ENCODE data around the gene COMMD9.
"Not testable (repeated sequence)": the region's sequence is repeated elsewhere in the genome, so short reads cannot be mapped to it uniquely, and the experiment has no call there.

Gene COMMD9

GRCh38 chr11:36289226-36289852 lies at the start of gene COMMD9:
Gene COMMD9 (minus strand): TSS chr11:36289424. CDS start chr11:36289412, 12 bp downstream.
- DNase-seq, result peak; percentile 96

- DNase-seq, result no peak
Observed at GRCh38 chr11:36333897-36334296, 44.7 kb upstream of the COMMD9 start.

DNA sequence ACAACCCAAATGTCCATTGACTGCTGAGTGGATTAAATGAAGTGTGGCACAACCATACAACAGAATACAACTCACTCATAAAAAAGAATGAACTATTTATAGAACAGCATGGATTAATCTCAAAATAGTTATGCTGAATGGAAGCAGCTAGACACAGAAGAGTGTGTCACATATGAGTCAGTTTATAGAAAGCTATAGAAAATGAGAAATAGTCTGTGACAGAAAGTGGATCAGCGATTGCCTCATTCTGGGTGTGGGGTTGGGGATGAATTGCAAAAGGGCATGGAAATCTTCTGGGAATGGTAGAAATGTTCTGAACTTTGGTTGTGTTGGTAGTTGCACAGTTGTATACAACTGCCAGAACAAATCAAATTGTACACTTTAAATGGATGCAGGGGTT lies 44.2 kb upstream of the COMMD9 start:
- DNase-seq, result no peak

- DNase-seq, result no peak
Observed at GRCh38 chr11:36330411-36330810, 41.2 kb upstream of the COMMD9 start.

DNA sequence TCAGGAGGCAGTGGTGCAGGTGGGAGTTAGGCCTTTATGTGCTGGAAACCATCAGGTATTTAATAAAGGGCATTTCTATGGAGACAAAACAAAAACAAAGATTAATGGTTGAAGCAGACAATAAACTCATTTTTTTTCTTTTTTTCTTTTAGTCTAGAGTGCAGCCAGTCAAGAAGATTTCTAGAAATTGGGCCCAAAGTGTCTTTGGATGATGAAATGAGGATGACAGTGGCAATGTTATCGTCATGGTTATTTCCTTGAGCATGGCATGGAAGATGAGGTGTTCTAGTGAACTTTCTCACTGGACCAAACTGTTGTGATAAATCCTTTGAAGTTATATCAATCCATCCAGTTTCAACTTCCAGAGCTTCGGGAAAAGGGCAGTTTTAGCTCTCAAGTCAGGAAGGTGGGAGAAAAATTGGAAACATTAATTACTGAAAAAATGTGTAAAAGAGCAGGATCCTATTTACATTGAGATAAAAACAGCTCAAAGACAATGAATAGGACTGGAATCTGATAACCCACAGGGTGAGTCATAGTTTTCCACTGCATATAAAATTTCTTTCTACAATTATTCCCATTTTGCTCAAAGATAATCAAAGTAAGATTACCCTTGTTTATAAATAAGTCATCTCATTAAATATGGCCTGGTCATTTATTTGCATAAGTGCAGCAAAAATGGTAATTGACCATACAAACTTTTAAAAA lies 39.9 kb upstream of the COMMD9 start:
- DNase-seq, result no peak

DNA sequence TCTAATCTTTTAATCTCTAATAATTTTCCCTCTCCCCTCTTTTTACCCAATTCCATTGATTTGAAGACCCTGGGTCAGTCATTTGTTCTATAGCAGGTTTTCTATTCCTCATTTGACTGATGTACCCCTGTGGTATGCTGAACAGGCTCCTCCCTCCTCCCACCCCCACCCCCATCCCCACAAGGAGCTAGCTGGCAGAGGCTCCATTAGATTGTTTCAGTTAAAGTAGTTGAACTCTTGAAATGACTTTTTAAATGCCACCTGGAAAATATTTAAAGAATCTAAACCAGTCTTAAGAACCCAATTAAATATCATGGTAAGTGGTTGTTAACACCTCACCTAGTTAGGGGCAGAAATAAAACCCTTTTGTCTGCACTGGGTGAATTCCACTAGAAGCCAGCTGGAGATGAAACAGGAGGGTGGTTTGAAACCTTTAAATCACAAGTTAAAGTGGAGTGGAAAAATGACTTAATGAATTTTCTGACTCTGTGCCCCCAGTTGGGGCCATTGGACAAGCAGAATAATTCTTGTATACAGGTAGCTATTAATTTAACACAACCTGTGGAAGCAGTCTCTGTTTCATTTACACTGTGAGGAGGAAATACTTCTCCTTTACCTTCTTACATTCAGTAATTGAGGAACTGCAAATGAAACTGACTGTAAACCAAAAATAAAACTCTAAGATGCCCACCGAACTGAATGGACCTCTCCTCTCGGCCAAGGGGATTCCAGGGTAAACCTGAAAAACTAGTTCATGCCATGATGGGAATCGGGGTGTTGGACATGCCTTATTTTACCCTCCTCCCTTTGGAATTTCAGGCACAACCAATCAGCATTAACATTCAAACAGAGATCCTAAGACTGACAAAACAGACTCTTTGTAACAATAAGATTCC lies 37.5 kb upstream of the COMMD9 start:
- DNase-seq, result no peak

DNA sequence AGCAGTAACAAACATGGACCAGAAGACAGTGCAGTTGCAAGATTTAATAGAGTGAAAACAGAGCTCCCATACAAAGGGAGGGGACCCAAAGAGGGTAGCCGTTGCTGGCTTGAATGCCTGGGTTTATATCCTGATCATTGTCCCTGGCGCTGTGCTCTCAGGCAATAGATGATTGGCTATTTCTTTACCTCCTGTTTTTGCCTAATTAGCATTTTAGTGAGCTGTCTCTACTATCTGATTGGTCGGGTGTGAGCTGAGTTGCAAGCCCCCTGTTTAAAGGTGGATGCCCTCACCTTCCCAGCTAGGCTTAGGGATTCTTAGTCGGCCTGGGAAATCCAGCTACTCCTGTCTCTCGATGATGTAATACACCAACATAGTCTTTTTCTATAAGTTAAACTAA lies 36.2 kb upstream of the COMMD9 start:
- DNase-seq, result not testable (repeated sequence)

- not testable (repeated sequence) for DNase-seq
Observed at GRCh38 chr11:36324956-36325355, 35.7 kb upstream of the COMMD9 start.

- DNase-seq, result no peak
Observed at GRCh38 chr11:36317992-36318391, 28.8 kb upstream of the COMMD9 start.

- DNase-seq, result no peak
Observed at GRCh38 chr11:36316049-36316448, 26.8 kb upstream of the COMMD9 start.

DNA sequence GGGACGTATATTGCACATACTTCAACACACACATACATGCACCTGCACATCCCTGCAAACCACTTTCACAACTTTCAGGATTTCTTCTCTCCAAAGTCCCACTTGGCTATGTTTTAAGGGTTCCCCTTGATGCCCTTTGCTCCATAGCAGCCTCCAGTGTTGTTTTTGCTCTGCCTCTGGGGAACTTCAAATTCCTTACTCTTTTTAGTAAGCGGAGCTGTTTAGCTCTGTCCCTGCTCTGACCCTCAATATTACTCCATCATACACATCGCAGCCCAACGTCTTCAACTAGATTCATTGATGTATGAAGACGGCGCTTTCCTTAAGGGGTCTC lies 25.2 kb upstream of the COMMD9 start:
- DNase-seq, result no peak

DNA sequence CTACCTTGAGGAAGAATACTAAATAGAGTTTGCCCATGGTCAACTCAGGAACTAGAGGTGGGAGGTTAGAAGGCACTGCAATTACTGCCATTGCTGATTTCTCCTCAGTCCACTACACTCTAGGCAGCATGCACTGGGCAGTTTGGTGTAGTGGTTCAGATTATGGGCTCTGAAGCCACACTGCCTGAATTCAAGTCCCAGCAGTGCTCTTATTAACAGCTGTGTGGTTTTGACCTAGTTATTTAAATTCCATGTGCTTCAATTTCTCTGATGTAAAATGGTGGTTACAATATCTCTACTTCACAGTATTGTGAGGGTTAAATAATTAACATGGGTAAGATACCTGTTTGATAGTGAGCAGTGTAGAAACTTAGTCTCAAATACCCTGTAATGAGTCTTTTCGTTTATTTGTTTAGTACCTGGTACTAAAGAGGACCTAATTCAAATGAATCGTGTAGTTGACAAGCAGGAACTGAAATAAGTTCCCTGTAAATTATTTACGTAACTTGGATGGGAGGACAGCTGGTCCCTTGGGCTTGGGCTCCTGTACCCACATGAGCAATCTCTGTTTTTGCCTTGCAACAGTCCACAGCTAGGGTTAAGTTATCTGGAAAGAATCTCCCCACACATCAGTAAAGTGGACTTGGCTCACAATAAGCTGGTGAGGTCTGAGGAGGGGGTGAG lies 24.7 kb upstream of the COMMD9 start:
- DNase-seq, result no peak

GRCh38 chr11:36312611-36313472 lies 23.6 kb upstream of the COMMD9 start:
- DNase-seq, result peak; percentile 63

DNA sequence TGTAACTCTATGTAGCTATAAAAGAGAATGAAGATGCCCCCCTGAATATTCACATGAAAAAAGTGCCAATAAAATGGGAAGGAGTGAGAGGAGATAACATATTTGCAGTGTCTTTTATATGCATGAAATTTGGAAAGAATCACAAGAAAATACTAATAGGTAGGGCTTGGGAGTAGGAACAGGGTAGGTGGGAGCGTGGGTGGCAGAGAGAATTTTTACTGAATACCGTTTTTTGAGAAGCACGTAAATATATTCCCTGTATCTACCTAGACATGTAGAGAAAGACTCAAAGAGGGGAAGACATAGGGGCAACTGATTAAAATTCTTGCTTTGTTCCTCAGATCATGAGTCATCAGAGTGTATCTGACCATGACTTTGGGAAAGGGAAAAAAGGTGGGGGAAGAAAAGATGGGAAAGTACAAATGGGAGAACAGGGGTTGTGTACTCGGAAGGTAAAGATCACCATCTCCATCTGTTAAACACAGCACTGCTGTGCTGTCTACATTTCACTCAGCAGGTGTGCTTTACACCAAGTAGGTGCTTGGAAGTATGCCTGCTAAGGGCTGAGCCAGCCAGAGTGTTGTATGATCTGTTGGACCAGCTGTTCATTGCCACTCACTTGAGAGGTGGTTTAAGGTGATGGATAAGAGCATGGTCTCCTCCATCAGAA lies 22.8 kb upstream of the COMMD9 start:
- DNase-seq, result peak; percentile 18

DNA sequence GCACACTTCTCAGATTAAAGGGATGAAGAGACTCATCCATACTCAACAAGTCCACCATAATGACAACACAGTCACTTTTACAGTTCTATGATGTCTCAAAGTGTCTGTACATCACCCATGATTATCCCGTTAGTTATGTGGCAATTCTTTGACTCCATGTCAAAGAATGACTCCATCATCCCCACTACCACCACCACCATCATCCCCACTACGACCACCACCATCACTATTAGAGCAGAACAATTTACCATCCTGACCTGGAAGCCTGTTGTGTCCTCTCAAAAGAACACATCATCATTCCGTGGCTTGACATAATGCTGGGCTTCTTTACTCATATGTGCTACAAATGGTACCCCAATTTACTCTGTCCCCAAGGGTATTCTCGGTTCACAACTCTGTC lies 20.6 kb upstream of the COMMD9 start:
- no peak for DNase-seq

DNA sequence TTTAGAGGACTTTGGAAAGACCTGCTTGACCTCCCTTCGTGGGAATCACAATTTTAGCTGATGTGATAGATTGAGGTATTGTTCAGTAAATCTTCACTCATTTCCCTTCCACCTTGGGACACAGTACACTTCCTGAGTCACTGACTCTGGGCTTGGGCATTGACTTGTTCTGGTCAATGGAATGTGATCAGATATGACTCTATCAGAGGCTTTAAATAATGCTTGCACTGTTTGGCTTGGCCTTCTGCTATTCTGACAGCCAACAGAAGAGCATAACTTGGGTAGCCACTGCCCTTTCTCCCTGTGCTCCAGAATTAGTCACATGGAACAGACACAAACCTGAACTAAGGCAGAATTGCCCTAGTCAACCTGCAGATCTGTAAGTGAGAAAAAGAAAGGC lies 19.4 kb upstream of the COMMD9 start:
- no peak for DNase-seq

GRCh38 chr11:36306888-36307287 lies 17.7 kb upstream of the COMMD9 start:
- DNase-seq, result peak; percentile 28

DNA sequence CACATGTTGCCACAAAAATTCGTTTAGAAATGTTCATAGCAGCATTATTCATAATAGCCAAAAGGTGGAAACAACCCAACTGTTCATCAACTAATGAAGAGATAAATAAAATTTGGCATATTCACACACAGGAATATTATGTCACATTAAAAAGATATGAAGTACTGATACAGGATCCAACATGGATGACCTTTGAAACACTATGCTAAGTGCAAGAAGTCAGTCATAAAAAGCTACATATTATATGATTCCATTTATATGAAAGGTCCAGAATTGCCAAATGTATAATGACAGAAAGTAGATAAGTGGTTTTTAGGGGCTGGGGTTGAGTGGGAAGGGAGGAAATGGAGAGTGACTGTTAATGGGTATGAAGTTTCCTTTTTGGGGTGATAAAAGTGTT lies 15.8 kb upstream of the COMMD9 start:
- DNase-seq, result no peak

GRCh38 chr11:36304351-36304750 lies 15.1 kb upstream of the COMMD9 start:
- DNase-seq, result no peak

DNA sequence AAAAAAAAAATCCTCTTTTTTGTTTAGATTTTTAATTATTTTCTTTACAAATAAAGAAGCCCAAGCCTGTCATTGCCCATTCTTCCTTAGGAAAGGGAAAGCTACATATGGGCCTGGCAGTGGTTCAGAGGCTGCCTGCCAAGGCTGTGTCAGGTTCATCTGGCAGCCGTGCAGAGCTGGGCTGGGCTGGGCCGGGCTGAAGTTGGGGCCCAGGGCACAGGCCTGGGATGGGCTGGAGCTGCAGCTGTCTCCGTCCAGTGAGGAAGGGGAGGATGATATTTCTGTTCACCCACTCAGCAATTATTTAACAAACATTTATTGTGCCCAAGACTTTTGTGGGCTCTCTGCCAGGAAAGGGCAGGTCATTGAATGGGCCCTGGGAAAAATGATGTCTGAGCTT lies 11.4 kb upstream of the COMMD9 start:
- DNase-seq, result peak; percentile 84

GRCh38 chr11:36296884-36297543 lies 7.8 kb upstream of the COMMD9 start:
- DNase-seq, result no peak
